GM12878 (cell line): Measurements from ENCODE around the gene UBE2F. TPM values are rescaled to one million over a fixed set of nuclear protein-coding genes. Genes with fewer than 3 reads are reported as not detected.
A peak's percentile ranks its signal among the peaks of the same experiment; 100 is the strongest.

Experiments used
- ATAC-seq: fragments of 200-7000 bp; cut with Tn5 transposase; 3 replicates; pipeline ENCODE4 v1.9.1; 2020; ENCODE audit warnings: mild to moderate bottlenecking, moderate library complexity
- BruUV-seq: library from RNA; stranded (reverse); fragments of 400-500 nt; replicated peaks from 2 replicates; lab custom pipeline; 2021; lab: Mats Ljungman, UMichigan
- CTCF ChIA-PET: fragments of 300-600 bp; sonication (Branson Sonifier 250); formaldehyde crosslinking; extraction: SDS; loops from one replicate; lab custom pipeline; 2021; ENCODE audit warnings: inconsistent platforms; lab: Yijun Ruan, JAX
- POLR2A ChIA-PET: fragments of 350-600 bp; formaldehyde crosslinking; extraction: SDS; loops from one replicate; lab custom pipeline; 2021; ENCODE audit warnings: inconsistent platforms; lab: Charles Lee
- RAD21 ChIA-PET: fragments of 300-600 bp; sonication (Branson Sonifier 250); formaldehyde crosslinking; loops from one replicate; lab custom pipeline; 2023; ENCODE audit warnings: antibody characterized with exemption; ENCODE audit not compliant: unreplicated experiment; lab: Charles Lee
- SMC1A ChIA-PET: fragments of 300-600 bp; sonication (Branson Sonifier 250); formaldehyde crosslinking; loops from one replicate; lab custom pipeline; 2023; ENCODE audit not compliant: unreplicated experiment, uncharacterized antibody; lab: Charles Lee
- DNase-seq: peaks from one replicate; pipeline ENCODE4 v3.0.0-alpha.2; 2011; ENCODE audit warnings: low read depth, low spot score
- FAIRE-seq: peaks from 3 replicates; lab custom pipeline; 2011; peaks lifted over from hg19 to GRCh38; lab: Jason Lieb, UNC
- H2AFZ ChIP-seq: 2 replicates; pipeline ENCODE4 v1.6.0; 2011; ENCODE audit warnings: low read depth, low read length, control low read depth; ENCODE audit not compliant: control insufficient read depth
- H3K27ac ChIP-seq: 2 replicates; pipeline ENCODE4 v1.5.1; 2011; ENCODE audit warnings: control low read depth; ENCODE audit not compliant: control insufficient read depth, insufficient read depth
- H3K27me3 ChIP-seq, 2 experiments: replicated peaks in 1 of 2; 2 replicates each; pipeline versions ENCODE4 v1.6.0 to v1.6.1; 2011; ENCODE audit warnings: low read length in 1 of 2; ENCODE audit not compliant: control insufficient read depth in 2 of 2, insufficient read depth in 2 of 2
- H3K36me3 ChIP-seq, 2 experiments: 2 replicates each; pipeline ENCODE4 v1.5.1; 2011; ENCODE audit warnings: low read length in 1 of 2; ENCODE audit not compliant: control insufficient read depth in 2 of 2, insufficient read depth in 2 of 2
- H3K4me1 ChIP-seq: 2 replicates; pipeline ENCODE4 v1.6.1; 2011; ENCODE audit warnings: mild to moderate bottlenecking, low read length, moderate library complexity, mixed read lengths; ENCODE audit not compliant: control insufficient read depth, insufficient read depth
- H3K4me2 ChIP-seq: 2 replicates; pipeline ENCODE4 v1.6.0; 2011; ENCODE audit warnings: control low read depth; ENCODE audit not compliant: control insufficient read depth, insufficient read depth
- H3K4me3 ChIP-seq: fragments of 200-600 bp; sonication (generic); 2 replicates; pipeline ENCODE4 v1.5.1; 2016
- H3K79me2 ChIP-seq: 2 replicates; pipeline ENCODE4 v1.6.0; 2011; ENCODE audit warnings: low read length; ENCODE audit not compliant: control insufficient read depth, insufficient read depth
- H3K9ac ChIP-seq: 2 replicates; pipeline ENCODE4 v1.8.0; 2011; ENCODE audit warnings: low read length, control low read depth, mixed read lengths; ENCODE audit not compliant: control insufficient read depth, insufficient read depth
- H3K9me3 ChIP-seq: replicated peaks from 3 replicates; pipeline ENCODE4 v1.5.1; 2011; ENCODE audit warnings: mild to moderate bottlenecking, low read length; ENCODE audit not compliant: control insufficient read depth, insufficient read depth
- H4K20me1 ChIP-seq: 2 replicates; pipeline ENCODE4 v1.6.0; 2011; ENCODE audit not compliant: control insufficient read depth, insufficient read depth
- ATF2 ChIP-seq: IDR thresholded peaks from 2 replicates; pipeline ENCODE4 v1.6.1; 2012; ENCODE audit warnings: low read length, inconsistent platforms
- BHLHE40 ChIP-seq, 2 experiments: fragments of 450-650 bp in 1 of 2; IDR thresholded peaks; 2 replicates each; pipeline ENCODE4 v1.6.1; 2011 to 2017; ENCODE audit warnings: low read depth in 2 of 2, borderline replicate concordance in 1 of 2, improper control_type of control experiment in 1 of 2, low read length in 1 of 2, mild to moderate bottlenecking in 1 of 2
- ETV6 ChIP-seq, 2 experiments: fragments of 450-650 bp in 1 of 2; IDR thresholded peaks in 1 of 2; conservative IDR thresholded peaks in 1 of 2; 2 replicates each; pipeline ENCODE4 v1.6.1; 2014; ENCODE audit warnings: antibody characterized with exemption in 1 of 2, borderline replicate concordance in 1 of 2, low read depth in 1 of 2, mild to moderate bottlenecking in 1 of 2, moderate library complexity in 1 of 2
- FOS ChIP-seq: IDR thresholded peaks from 3 replicates; pipeline ENCODE4 v1.6.1; 2011; ENCODE audit warnings: borderline replicate concordance; ENCODE audit not compliant: insufficient read length; ENCODE audit errors: extremely low read depth
- NFIC ChIP-seq: IDR thresholded peaks from 2 replicates; pipeline ENCODE4 v1.6.1; 2012; ENCODE audit warnings: low read depth, mild to moderate bottlenecking, inconsistent platforms, low read length, moderate library complexity
- POLR2AphosphoS5 ChIP-seq: IDR thresholded peaks from 2 replicates; pipeline ENCODE4 v1.6.1; 2011; ENCODE audit warnings: mild to moderate bottlenecking, low read length, inconsistent platforms
- TAF1 ChIP-seq: IDR thresholded peaks from 2 replicates; pipeline ENCODE4 v1.6.1; 2011; ENCODE audit warnings: mild to moderate bottlenecking, low read depth, low read length, borderline replicate concordance
- TCF12 ChIP-seq: IDR thresholded peaks from 2 replicates; pipeline ENCODE4 v1.6.1; 2011; ENCODE audit warnings: low read depth, mild to moderate bottlenecking, low read length
- WRNIP1 ChIP-seq: IDR thresholded peaks from 2 replicates; pipeline ENCODE4 v1.6.1; 2011; ENCODE audit warnings: low read depth, low read length, improper control_type of control experiment, borderline replicate concordance
- WGBS: methylation state at CpG from one replicate; pipeline ENCODE4 v1.1.6; 2016; ENCODE audit warnings: low lambda C conversion rate; ENCODE audit not compliant: insufficient replicate concordance, insufficient coverage; ENCODE audit errors: missing lambda C conversion rate; 5-methylcytosine and 5-hydroxymethylcytosine counted together
- in situ Hi-C: fragments of 300-500 bp; cut with MboI; formaldehyde crosslinking; loops from 9 replicates; pipeline ENCODE4 v1.14.3; 2018; ENCODE audit warnings: mixed read lengths
- intact Hi-C: fragments of 100-400 bp; cut with micrococcal nuclease; formaldehyde crosslinking; loops from one replicate; pipeline ENCODE4 v1.14.2; 2022; ENCODE audit not compliant: unreplicated experiment
- polyA plus RNA-seq, 11 experiments: library from polyadenylated mRNA; depleted of rRNA in 4 of 11; unstranded in 6 of 11; stranded (reverse) in 5 of 11; fragments of >200 nt; fragmentation: Nextera tagmentation in 4 of 11; fragmentation: Illumina TruSeq in 1 of 11; extraction: Ambion mirVana in 4 of 11; extraction: Trizol in 1 of 11; gene quantifications; 1 replicate in 1 of 11; 2 replicates in 10 of 11; pipeline versions ENCODE4 v1.2.1 to v1.2.3, GENCODE V29; 2011 to 2016; ENCODE audit warnings: inconsistent platforms in 2 of 11, missing spikeins in 2 of 11, low read depth in 1 of 11
- total RNA-seq, 4 experiments: library from RNA; depleted of rRNA in 3 of 4; stranded (reverse); fragments of >200 nt in 3 of 4; fragmentation: Illumina TruSeq in 1 of 4; extraction: Trizol in 1 of 4; gene quantifications; 2 replicates each; pipeline versions ENCODE4 v1.2.1 to v1.2.3, GENCODE V29; 2013 to 2021

UBE2F gene
- total and polyA plus RNA-seq, 10 of the 15 experiments (the other 5 are each of a cell fraction or from before 2014, with no cell fraction given), result 12.3 to 64.4 (median 31.5) TPM

DNA sequence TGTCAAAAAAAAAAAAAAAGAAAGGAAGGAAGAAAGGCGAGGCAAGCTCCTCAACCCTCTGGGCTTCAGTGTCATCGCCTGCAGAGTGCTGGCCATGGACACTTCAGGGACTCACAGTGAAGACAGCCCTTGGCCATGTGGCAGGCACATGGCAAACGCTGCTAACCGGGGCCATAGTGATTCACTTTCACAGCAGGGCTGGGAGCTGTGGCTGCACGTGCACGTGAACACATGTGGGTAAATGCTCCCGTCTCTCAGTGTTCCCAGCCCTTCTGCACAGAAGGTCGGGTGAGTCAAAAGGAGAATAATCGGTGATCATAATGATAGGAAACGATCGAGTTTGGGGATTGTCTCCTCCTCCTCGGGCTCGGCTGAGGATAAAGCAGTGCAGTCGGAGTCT lies 46.1 kb upstream of the UBE2F start:
- no peaks in the 10 kb centered on the region for H3K4me1 ChIP-seq
- ChIA-PET POLR2A (no interaction called here), RAD21 (interaction anchor here (0.6 to 1.4 kb wide), 2 partner anchors 16 to 27 kb away, joined by 3 read pairs; no protein-coding TSS in a partner anchor), CTCF (no interaction called here), SMC1A (no interaction called here)
- no peak for ATAC-seq
- H3K9me3 ChIP-seq, result no peaks in the 10 kb centered on the region; the same call in 2 of the 3 replicates
- 50% methylated on average over 14 of the region's 14 CpGs for WGBS
- BruUV-seq, result no TSS peak
- intact Hi-C loops (no loop called here), in situ Hi-C loops (no loop called here)
- FAIRE-seq, result no peak
- no peak overlapping the region for H3K4me3 ChIP-seq
- peak in 1 of 2 experiments; percentile 13; a peak in 1 of 4 replicates for TF ChIP-seq BHLHE40 (IDR thresholded peaks at IDR 0.05; ENCODE audit: borderline replicate concordance in 1 of 2, low read depth in 2 of 2, low read length in 1 of 2)
- TF ChIP-seq NFIC, result no peak
- H3K27ac ChIP-seq, result no peak overlapping the region
- H3K27me3 ChIP-seq, result no peaks in the 10 kb centered on the region
- H3K4me2 ChIP-seq, result no peak overlapping the region
- no peak for DNase-seq
- H3K9ac ChIP-seq, result no peak overlapping the region
- no peaks in the 10 kb centered on the region for H3K36me3 ChIP-seq
- H4K20me1 ChIP-seq, result no peaks in the 10 kb centered on the region
- H2AFZ ChIP-seq, result no peak overlapping the region
- no peaks in the 10 kb centered on the region for H3K79me2 ChIP-seq

DNA sequence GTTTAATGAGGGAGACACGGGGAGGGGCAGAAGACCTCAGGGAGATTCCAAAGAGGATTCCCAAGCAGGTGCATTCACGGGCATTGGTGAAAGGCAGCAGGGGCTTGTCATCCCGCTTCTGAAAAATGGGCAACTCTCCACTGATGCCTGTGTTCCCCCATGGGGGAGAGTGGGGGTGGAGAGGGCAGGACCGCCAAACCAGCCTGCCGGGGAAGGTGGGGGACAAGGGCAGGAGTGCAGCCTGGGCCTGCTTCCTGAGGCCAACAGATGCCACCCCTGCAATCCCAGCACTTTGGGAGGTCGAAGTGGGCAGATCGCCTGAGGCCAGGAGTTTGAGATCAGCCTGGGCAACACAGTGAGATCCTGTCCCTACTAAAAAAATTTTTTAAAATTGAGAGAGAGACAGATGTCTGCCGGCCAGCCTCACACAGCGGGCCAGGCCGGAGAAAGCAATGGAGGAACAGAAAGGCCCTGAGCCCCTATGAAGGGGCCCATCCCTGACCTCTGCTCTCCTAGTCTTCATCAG lies 44.8 kb upstream of the UBE2F start:
- Histone ChIP-seq H3K4me1 (no peaks in the 10 kb centered on the region), H3K79me2 (no peaks in the 10 kb centered on the region), H2AFZ (no peak overlapping the region), H3K9ac (no peak overlapping the region), H4K20me1 (no peaks in the 10 kb centered on the region), H3K4me3 (no peak overlapping the region), H3K9me3 (no peaks in the 10 kb centered on the region; the same call in 2 of the 3 replicates), H3K27ac (no peak overlapping the region), H3K27me3 (no peaks in the 10 kb centered on the region), H3K36me3 (no peaks in the 10 kb centered on the region), H3K4me2 (no peak overlapping the region)
- ChIA-PET SMC1A (no interaction called here), CTCF (no interaction called here), POLR2A (no interaction called here), RAD21 (interaction anchor here (0.6 kb wide), 1 partner anchor 341 kb away, joined by 3 read pairs; no protein-coding TSS in a partner anchor)
- BruUV-seq, result no TSS peak
- in situ Hi-C loops (no loop called here), intact Hi-C loops (no loop called here)
- no peak for FAIRE-seq
- ATAC-seq, result no peak
- WGBS, result 73% methylated on average over 10 of the region's 10 CpGs
- TF ChIP-seq TCF12 (no peak), TAF1 (no peak), FOS (no peak), POLR2AphosphoS5 (no peak), ATF2 (no peak), ETV6 (conservative IDR thresholded peaks at IDR 0.05 in 1 of 2, IDR thresholded peaks at IDR 0.05 in 1 of 2; ENCODE audit: borderline replicate concordance in 1 of 2, low read depth in 1 of 2) (no peak), WRNIP1 (no peak)
- no peak for DNase-seq
